Psoas muscle (tissue), 8 donors: ENCODE data around the gene CLDN5. TPM values are rescaled to one million over a fixed set of nuclear protein-coding genes. Genes with fewer than 3 reads are reported as not detected.
"Not testable (repeated sequence)": the region's sequence is repeated elsewhere in the genome, so short reads cannot be mapped to it uniquely, and the experiment has no call there.

Experiments
- ATAC-seq, 4 donors: fragments of 200-7000 bp; cut with Tn5 transposase; one replicate each; pipeline ENCODE4 v1.9.1; 2020; ENCODE audit warnings: moderate library complexity in 3 of 4, mild to moderate bottlenecking in 2 of 4
- DNase-seq, 2 donors: peaks; one replicate each; pipeline ENCODE4 v3.0.0-alpha.2; 2020
- H3K27ac ChIP-seq: fragments of 200-600 bp; one replicate; pipeline ENCODE4 v1.8.0; 2022
- H3K27me3 ChIP-seq, 3 donors: fragments of 200-600 bp in 1 of 3; one replicate each; pipeline versions ENCODE4 v1.6.1 to v1.8.0; 2013 to 2022; ENCODE audit warnings: low read length in 2 of 3, mild to moderate bottlenecking in 2 of 3, moderate library complexity in 1 of 3; ENCODE audit not compliant: insufficient read depth in 3 of 3
- H3K36me3 ChIP-seq, 2 donors: fragments of 200-600 bp in 1 of 2; one replicate each; pipeline versions ENCODE4 v1.6.1 to v1.8.0; 2013 to 2022; ENCODE audit warnings: low read depth in 1 of 2, mild to moderate bottlenecking in 1 of 2, moderate library complexity in 1 of 2; ENCODE audit not compliant: insufficient read depth in 1 of 2
- H3K4me1 ChIP-seq: fragments of 200-600 bp; one replicate; pipeline ENCODE4 v1.8.0; 2022
- H3K4me3 ChIP-seq: fragments of 200-600 bp; one replicate; pipeline ENCODE4 v1.8.0; 2022; ENCODE audit warnings: mild to moderate bottlenecking
- H3K9me3 ChIP-seq: fragments of 200-600 bp; one replicate; pipeline ENCODE4 v1.8.0; 2022
- WGBS, 3 donors: extraction: QIAGEN DNeasy Blood & Tissue Kit; methylation state at CpG; one replicate each; pipeline versions ENCODE4 v1.1.6 to v1.1.7; 2013; 5-methylcytosine and 5-hydroxymethylcytosine counted together
- intact Hi-C, 2 donors: fragments of 100-400 bp; cut with DNase I; formaldehyde crosslinking; loops; one replicate each; pipeline versions ENCODE4 v1.11.0 to v1.14.2; 2022
- polyA plus RNA-seq, 3 donors: library from polyadenylated mRNA; stranded (reverse); fragments of 200-250 nt; gene quantifications; one replicate each; pipeline ENCODE4 v1.2.3, GENCODE V29; 2013
- total RNA-seq, 4 donors: library from RNA; stranded (reverse); fragmentation: NEBNext Ultra II Directional in 2 of 4; extraction: Animal tissue kit (Norgen Biotek cat#: 25700) in 2 of 4; gene quantifications; one replicate each; pipeline versions ENCODE4 v1.2.1 to v1.2.4, GENCODE V29; 2021 to 2023
- TF ChIP-seq, protein P1 (sequence below): fragments of 200-600 bp; IDR thresholded peaks from one replicate; pipeline ENCODE4 v1.8.0; 2022; ENCODE audit warnings: antibody characterized with exemption
- donor health status: healthy with polysubstance abuse.
- donor health status: DM: no; HTN: no; CAD: no; lungs with moderate emphysema.
- donor health status: Bipolar disorder and iron deficiency.
- donor health status: healthy.
- donor health status: DM: yes; HTN: yes; CAD: no.
- donor health status: DM: no; HTN: no; CAD: no.
- donor health status: DM: no; HTN: no; CAD: no.
- donor health status: DM: yes; HTN: yes; CAD: no.

The CLDN5 gene
- total and polyA plus RNA-seq, 7 donors, result 23.0 to 138 (median 42.3) TPM

- intact Hi-C loops, result no loop called here
- WGBS, 3 donors, result 40 to 42% (median 41%) methylated on average over 3 of the region's 3 CpGs
- no peaks in the 10 kb centered on the region for H3K36me3 ChIP-seq
- no peaks in the 10 kb centered on the region for H3K27me3 ChIP-seq
- TF ChIP-seq, protein P1, sequence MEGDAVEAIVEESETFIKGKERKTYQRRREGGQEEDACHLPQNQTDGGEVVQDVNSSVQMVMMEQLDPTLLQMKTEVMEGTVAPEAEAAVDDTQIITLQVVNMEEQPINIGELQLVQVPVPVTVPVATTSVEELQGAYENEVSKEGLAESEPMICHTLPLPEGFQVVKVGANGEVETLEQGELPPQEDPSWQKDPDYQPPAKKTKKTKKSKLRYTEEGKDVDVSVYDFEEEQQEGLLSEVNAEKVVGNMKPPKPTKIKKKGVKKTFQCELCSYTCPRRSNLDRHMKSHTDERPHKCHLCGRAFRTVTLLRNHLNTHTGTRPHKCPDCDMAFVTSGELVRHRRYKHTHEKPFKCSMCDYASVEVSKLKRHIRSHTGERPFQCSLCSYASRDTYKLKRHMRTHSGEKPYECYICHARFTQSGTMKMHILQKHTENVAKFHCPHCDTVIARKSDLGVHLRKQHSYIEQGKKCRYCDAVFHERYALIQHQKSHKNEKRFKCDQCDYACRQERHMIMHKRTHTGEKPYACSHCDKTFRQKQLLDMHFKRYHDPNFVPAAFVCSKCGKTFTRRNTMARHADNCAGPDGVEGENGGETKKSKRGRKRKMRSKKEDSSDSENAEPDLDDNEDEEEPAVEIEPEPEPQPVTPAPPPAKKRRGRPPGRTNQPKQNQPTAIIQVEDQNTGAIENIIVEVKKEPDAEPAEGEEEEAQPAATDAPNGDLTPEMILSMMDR, result no peak
- DNase-seq (no peak), ATAC-seq (no peak)
- H3K27ac ChIP-seq, result no peak overlapping the region
- H3K9me3 ChIP-seq, result no peaks in the 10 kb centered on the region
- H3K4me3 ChIP-seq, result no peak overlapping the region
- no peaks in the 10 kb centered on the region for H3K4me1 ChIP-seq
Observed at GRCh38 chr22:19535001-19535400, 10.8 kb upstream of the CLDN5 start.

DNA sequence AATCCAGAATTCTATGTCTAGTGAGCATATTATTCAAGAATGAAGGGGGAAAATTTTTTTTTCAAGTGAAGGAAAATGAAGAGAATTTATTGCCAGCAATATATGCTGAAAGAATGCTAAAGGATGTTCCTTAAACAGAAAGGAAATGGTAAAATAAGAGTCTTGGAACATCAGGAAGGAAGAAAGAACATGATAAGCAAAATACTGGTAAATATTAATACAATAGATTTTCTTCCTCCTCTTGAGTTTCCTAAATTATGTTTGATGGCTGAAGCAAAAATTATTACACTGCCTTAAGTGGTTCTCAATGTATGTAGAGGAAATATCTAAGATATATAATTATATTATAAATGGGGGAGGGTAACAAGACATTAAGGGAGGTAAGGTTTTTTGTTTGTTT lies 9.6 kb upstream of the CLDN5 start:
- no peaks in the 10 kb centered on the region for H3K4me1 ChIP-seq
- intact Hi-C loops, result no loop called here
- H3K4me3 ChIP-seq, result no peak overlapping the region
- no peaks in the 10 kb centered on the region for H3K36me3 ChIP-seq
- no peaks in the 10 kb centered on the region for H3K27me3 ChIP-seq
- no peaks in the 10 kb centered on the region for H3K9me3 ChIP-seq
- TF ChIP-seq, protein P1, result no peak
- ATAC-seq (no peak), DNase-seq (no peak)
- H3K27ac ChIP-seq, result no peak overlapping the region

DNA sequence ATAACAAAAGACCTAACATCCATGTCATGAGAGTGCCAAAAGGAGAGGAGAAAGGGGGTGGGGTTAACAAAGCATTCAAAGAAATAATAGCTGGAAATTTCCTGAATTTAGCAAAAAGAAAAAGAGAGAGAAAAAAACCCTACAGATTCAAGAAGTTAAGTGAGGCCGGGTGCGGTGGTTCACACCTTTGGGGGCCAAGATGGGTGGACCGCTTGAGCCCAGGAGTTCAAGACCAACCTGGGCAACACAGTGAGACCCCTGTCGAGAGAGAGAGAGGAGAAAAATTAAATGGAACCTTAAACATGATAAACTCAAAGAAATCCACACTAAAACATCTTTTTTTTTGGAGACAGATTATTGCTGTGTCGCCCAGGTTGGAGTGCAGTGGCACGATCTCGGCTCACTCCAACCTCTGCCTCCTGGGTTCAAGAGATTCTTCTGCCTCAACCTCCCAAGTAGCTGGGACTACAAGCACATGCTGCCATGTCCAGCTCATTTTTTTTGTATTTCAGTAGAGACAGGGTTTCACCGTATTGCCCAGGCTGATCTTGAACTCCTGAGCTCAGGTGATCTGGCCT lies 8.9 kb upstream of the CLDN5 start:
- Histone ChIP-seq H3K27ac (no peak overlapping the region), H3K9me3 (no peaks in the 10 kb centered on the region), H3K4me1 (no peaks in the 10 kb centered on the region), H3K4me3 (no peak overlapping the region), H3K36me3 (no peaks in the 10 kb centered on the region), H3K27me3 (no peaks in the 10 kb centered on the region)
- intact Hi-C loops, result no loop called here
- 85 to 92% (median 88%) methylated on average over 8 of the region's 8 CpGs for WGBS, 3 donors
- TF ChIP-seq, protein P1, result no peak
- ATAC-seq, result no peak
- no peak for DNase-seq

- H3K27me3 ChIP-seq, ATAC-seq, H3K4me1 ChIP-seq, intact Hi-C loops, H3K36me3 ChIP-seq, H3K27ac ChIP-seq, DNase-seq, H3K4me3 ChIP-seq, H3K9me3 ChIP-seq: not testable (repeated sequence)
- 90 to 96% (median 95%) methylated on average over 6 of the region's 6 CpGs for WGBS, 3 donors
Observed at GRCh38 chr22:19531327-19531726, 7.1 kb upstream of the CLDN5 start.

GRCh38 chr22:19530751-19531150 lies 6.5 kb upstream of the CLDN5 start:
- H3K27me3 ChIP-seq, result peaks cover 0 to 5% (median 0%) of the 10 kb centered on the region in 3 donors
- intact Hi-C loops, result no loop called here
- TF ChIP-seq, protein P1, result no peak
- H3K4me1 ChIP-seq, result peaks cover 9% of the 10 kb centered on the region
- 70 to 79% (median 78%) methylated on average over 3 of the region's 3 CpGs for WGBS, 3 donors
- DNase-seq, result no peak
- no peak overlapping the region for H3K27ac ChIP-seq
- H3K9me3 ChIP-seq, result no peaks in the 10 kb centered on the region
- no peaks in the 10 kb centered on the region for H3K36me3 ChIP-seq
- no peak overlapping the region for H3K4me3 ChIP-seq
- ATAC-seq, result no peak
